CD4-positive, alpha-beta memory T cell (primary cell): ENCODE results near the gene DOP1B. TPM values are rescaled to one million over a fixed set of nuclear protein-coding genes. Genes with fewer than 3 reads are reported as not detected.

Source experiments
- CTCF ChIA-PET: fragments of 350-600 bp; sonication (Branson Sonifier 250); formaldehyde crosslinking; loops from one replicate; lab custom pipeline; 2021; ENCODE audit warnings: inconsistent platforms; ENCODE audit not compliant: partially characterized antibody; lab: Charles Lee
- POLR2A ChIA-PET: fragments of 350-600 bp; sonication (Branson Sonifier 250); formaldehyde crosslinking; loops from one replicate; lab custom pipeline; 2021; ENCODE audit not compliant: partially characterized antibody; lab: Charles Lee
- DNase-seq, 5 donors: peaks; one replicate each; pipeline versions ENCODE4 v3.0.0 to v3.0.0-alpha.2; 2020 to 2022; ENCODE audit warnings: mixed read lengths in 1 of 5
- H3K27ac ChIP-seq: one replicate; pipeline ENCODE4 v1.7.0; 2013; ENCODE audit warnings: low read depth, low read length
- H3K27me3 ChIP-seq: 2 replicates; pipeline ENCODE4 v1.7.0; 2013; ENCODE audit warnings: mild to moderate bottlenecking, low read length, moderate library complexity; ENCODE audit not compliant: insufficient read depth
- H3K36me3 ChIP-seq: 2 replicates; pipeline ENCODE4 v1.7.0; 2013; ENCODE audit warnings: mild to moderate bottlenecking, low read length, moderate library complexity; ENCODE audit not compliant: insufficient read depth
- H3K4me1 ChIP-seq: 2 replicates; pipeline ENCODE4 v1.7.0; 2013; ENCODE audit warnings: mild to moderate bottlenecking, low read length, moderate library complexity; ENCODE audit not compliant: insufficient read depth
- H3K4me3 ChIP-seq, 2 donors: one replicate each; pipeline ENCODE4 v1.7.0; 2013; ENCODE audit warnings: low read length in 2 of 2, mild to moderate bottlenecking in 1 of 2
- H3K9me3 ChIP-seq, 2 donors: one replicate each; pipeline ENCODE4 v1.7.0; 2013; ENCODE audit warnings: low read length in 2 of 2, control low read depth in 1 of 2; ENCODE audit not compliant: control insufficient read depth in 1 of 2
- H3K27ac Mint-ChIP-seq, 7 donors: one replicate each; pipeline ENCODE4 v1.8.0; 2020 to 2021; ENCODE audit warnings: mixed read lengths in 7 of 7, mild to moderate bottlenecking in 6 of 7, inconsistent platforms in 3 of 7, moderate library complexity in 3 of 7
- H3K27me3 Mint-ChIP-seq, 2 donors: one replicate each; pipeline ENCODE4 v1.8.0; 2020 to 2021; ENCODE audit warnings: mixed read lengths in 2 of 2
- H3K36me3 Mint-ChIP-seq, 2 donors: one replicate each; pipeline ENCODE4 v1.8.0; 2020 to 2021; ENCODE audit warnings: mixed read lengths in 2 of 2, inconsistent platforms in 1 of 2, mild to moderate bottlenecking in 1 of 2
- H3K4me1 Mint-ChIP-seq, 4 donors: one replicate each; pipeline ENCODE4 v1.8.0; 2020 to 2021; ENCODE audit warnings: mixed read lengths in 4 of 4, mild to moderate bottlenecking in 1 of 4
- H3K4me3 Mint-ChIP-seq, 8 donors: one replicate each; pipeline ENCODE4 v1.8.0; 2020 to 2021; ENCODE audit warnings: mixed read lengths in 8 of 8, mild to moderate bottlenecking in 7 of 8, moderate library complexity in 6 of 8, inconsistent platforms in 3 of 8
- H3K9me3 Mint-ChIP-seq, 8 donors: one replicate each; pipeline ENCODE4 v1.8.0; 2020 to 2021; ENCODE audit warnings: mixed read lengths in 8 of 8, mild to moderate bottlenecking in 5 of 8, inconsistent platforms in 3 of 8, moderate library complexity in 1 of 8
- intact Hi-C: fragments of 100-400 bp; cut with micrococcal nuclease; formaldehyde crosslinking; loops from one replicate; pipeline ENCODE4 v1.15.1; 2023
- polyA plus RNA-seq, 2 donors: library from polyadenylated mRNA; unstranded; fragments of 300-500 nt; fragmentation: Illumina TruSeq; gene quantifications; one replicate each; pipeline ENCODE4 v1.2.3, GENCODE V29; 2021
- total RNA-seq, 2 experiments: library from RNA; stranded (reverse); gene quantifications; one replicate each; pipeline ENCODE4 v1.2.3, GENCODE V29; 2021

The DOP1B gene, protein sequence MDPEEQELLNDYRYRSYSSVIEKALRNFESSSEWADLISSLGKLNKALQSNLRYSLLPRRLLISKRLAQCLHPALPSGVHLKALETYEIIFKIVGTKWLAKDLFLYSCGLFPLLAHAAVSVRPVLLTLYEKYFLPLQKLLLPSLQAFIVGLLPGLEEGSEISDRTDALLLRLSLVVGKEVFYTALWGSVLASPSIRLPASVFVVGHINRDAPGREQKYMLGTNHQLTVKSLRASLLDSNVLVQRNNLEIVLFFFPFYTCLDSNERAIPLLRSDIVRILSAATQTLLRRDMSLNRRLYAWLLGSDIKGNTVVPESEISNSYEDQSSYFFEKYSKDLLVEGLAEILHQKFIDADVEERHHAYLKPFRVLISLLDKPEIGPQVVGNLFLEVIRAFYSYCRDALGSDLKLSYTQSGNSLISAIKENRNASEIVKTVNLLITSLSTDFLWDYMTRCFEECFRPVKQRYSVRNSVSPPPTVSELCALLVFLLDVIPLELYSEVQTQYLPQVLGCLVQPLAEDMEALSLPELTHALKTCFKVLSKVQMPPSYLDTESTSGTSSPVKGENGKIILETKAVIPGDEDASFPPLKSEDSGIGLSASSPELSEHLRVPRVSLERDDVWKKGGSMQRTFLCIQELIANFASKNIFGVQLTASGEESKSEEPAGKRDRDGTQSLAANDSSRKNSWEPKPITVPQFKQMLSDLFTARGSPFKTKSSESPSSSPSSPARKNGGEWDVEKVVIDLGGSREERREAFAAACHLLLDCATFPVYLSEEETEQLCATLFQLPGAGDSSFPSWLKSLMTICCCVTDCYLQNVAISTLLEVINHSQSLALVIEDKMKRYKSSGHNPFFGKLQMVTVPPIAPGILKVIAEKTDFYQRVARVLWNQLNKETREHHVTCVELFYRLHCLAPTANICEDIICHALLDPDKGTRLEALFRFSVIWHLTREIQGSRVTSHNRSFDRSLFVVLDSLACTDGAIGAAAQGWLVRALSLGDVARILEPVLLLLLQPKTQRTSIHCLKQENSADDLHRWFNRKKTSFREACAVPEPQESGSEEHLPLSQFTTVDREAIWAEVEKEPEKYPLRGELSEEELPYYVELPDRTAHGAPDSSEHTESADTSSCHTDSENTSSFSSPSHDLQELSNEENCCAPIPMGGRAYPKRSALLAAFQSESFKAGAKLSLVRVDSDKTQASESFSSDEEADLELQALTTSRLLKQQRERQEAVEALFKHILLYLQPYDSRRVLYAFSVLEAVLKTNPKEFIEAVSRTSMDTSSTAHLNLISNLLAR (N-terminal part only)
- total RNA-seq (10 to 100 TPM; 24.0 to 27.3 TPM), polyA plus RNA-seq (10 to 100 TPM in 1 of 2 donors, 1 to 10 TPM in 1; 3.2 to 13.7 TPM)

DNA sequence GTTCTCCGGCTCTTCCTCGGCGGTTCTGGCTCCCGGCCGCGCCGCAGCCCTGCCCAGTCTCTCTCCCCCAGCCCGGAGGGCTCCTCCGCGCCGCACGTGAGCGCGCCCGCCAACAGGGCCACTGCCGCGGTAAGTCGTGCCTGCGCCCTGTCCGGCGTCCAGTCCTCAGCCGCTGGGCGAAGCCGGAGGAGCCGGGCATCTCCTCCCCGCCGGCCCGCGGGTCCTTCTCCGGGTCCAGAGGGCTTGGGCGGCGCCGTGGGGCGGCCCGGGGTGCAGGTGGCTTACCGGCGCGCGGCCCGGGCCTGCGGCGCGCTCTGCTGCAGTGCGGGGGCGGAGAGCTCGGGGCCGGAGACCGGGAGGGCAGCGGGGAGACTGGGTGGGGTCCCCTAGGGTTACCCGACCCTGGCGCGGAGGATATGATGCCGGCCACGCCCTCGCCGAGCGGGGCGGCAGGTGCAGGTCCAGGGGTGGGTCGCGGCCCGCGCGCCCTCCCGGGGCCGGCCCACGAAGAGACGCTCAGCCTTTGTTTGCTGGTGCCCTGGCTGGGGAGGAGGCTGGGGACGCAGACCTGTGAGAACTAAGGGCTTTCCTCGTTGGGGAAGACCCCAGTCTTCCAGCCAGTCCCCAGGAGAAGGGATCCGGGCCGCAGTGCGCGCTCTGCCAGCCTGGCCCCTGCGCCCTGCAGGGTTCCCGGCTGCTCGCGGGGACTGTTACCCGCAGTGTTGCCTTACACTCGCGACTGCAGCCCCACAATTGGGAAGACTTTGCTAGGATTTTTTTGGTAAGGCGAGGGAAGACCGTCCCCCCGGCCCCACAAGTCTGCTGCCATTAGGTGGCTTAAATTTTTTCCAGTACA lies at the start of gene DOP1B:
DOP1B (plus strand) TSS at position 10 of the 856 bp plus-strand sequence. CDS start 7,910 bp downstream, outside the sequence.
- Histone ChIP-seq H3K4me1 (peaks cover 26% of the 10 kb centered on the region), H3K36me3 (no peaks in the 10 kb centered on the region), H3K9me3 (no peaks in the 10 kb centered on the region), H3K27ac (peak within 1 kb of the TSS; percentile 64), H3K27me3 (no peaks in the 10 kb centered on the region), H3K4me3 (peak within 1 kb of the TSS; percentile 63 to 70)
- Mint-ChIP-seq H3K9me3 (no peaks in the 10 kb centered on the region), H3K27me3 (no peaks in the 10 kb centered on the region), H3K36me3 (peaks cover 4 to 11% of the 10 kb centered on the region in 2 donors), H3K4me1 (peaks cover 25 to 53% (median 32%) of the 10 kb centered on the region in 4 donors), H3K27ac (peak within 1 kb of the TSS; percentile 65 to 87 (median 79)), H3K4me3 (peak within 1 kb of the TSS; percentile 85 to 92 (median 86))
- DNase-seq: peak in 1 of 5 donors; percentile 60
- intact Hi-C loops: loop anchor here (1.0 to 10.0 kb wide), 10 partner anchors 16 to 1208 kb away; partner anchors contain the start of genes CBR3, CHAF1B, DYRK1A and MORC3
- ChIA-PET POLR2A (interaction anchor here (0.5 to 2.8 kb wide), 5 partner anchors 16 to 164 kb away, joined by 3 to 28 read pairs (median 9); partner anchors contain the start of genes MORC3 and SETD4), CTCF (no interaction called here)

- intact Hi-C loops: loop anchor here (5.0 kb wide), 1 partner anchor 268 kb away; no protein-coding TSS in a partner anchor
- Histone ChIP-seq H3K4me1 (peaks cover 25% of the 10 kb centered on the region), H3K36me3 (no peaks in the 10 kb centered on the region), H3K27ac (no peak overlapping the region), H3K9me3 (no peaks in the 10 kb centered on the region), H3K27me3 (peaks cover 8% of the 10 kb centered on the region), H3K4me3 (no peak overlapping the region)
- H3K9me3 Mint-ChIP-seq: no peaks in the 10 kb centered on the region
- CTCF ChIA-PET: no interaction called here
- no peaks in the 10 kb centered on the region for H3K36me3 Mint-ChIP-seq
- DNase-seq: no peak
- POLR2A ChIA-PET: no interaction called here
- H3K27me3 Mint-ChIP-seq: peaks cover 12 to 27% of the 10 kb centered on the region in 2 donors
- H3K4me3 Mint-ChIP-seq: no peak overlapping the region
- H3K4me1 Mint-ChIP-seq: peaks cover 16 to 23% (median 18%) of the 10 kb centered on the region in 4 donors
- H3K27ac Mint-ChIP-seq: peak overlapping the region in 1 of 7 donors; percentile 44
These were observed 46.8 kb upstream of the DOP1B start for GRCh38 chr21:36109868-36110267.

DNA sequence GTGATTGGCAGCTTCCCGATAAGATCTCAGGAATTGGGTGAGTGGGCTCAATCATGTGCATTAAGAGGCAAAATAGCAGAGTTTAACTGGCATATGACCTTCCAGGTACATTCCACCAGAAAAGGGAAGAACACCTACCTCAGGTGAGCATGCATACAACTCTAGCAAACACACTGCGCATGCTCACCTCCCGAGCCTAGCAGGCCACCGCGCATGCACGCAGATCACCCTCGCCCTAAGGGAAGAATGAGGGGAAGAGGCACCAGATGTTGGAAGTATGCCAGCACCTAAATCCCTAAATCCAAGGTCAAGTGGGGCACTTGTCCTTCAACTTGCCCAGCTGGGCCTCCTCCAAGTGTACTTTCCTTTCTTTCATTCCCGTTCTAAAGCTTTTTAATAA lies 45.4 kb upstream of the DOP1B start:
- Histone ChIP-seq H3K4me3 (no peak overlapping the region), H3K36me3 (no peaks in the 10 kb centered on the region), H3K27ac (no peak overlapping the region), H3K27me3 (peaks cover 6% of the 10 kb centered on the region), H3K4me1 (peaks cover 29% of the 10 kb centered on the region), H3K9me3 (no peaks in the 10 kb centered on the region)
- Mint-ChIP-seq H3K9me3 (no peaks in the 10 kb centered on the region), H3K4me1 (peaks cover 17 to 33% (median 21%) of the 10 kb centered on the region in 4 donors), H3K27me3 (peaks cover 5 to 15% of the 10 kb centered on the region in 2 donors), H3K4me3 (no peak overlapping the region), H3K27ac (no peak overlapping the region), H3K36me3 (no peaks in the 10 kb centered on the region)
- CTCF ChIA-PET: interaction anchor here (1.4 to 5.0 kb wide), 5 partner anchors 9 to 83 kb away, joined by 4 to 35 read pairs (median 21); no protein-coding TSS in a partner anchor
- intact Hi-C loops: loop anchor here (5.0 kb wide), 1 partner anchor 269 kb away; no protein-coding TSS in a partner anchor
- POLR2A ChIA-PET: no interaction called here
- DNase-seq: no peak

GRCh38 chr21:36113647-36114428 lies 42.8 kb upstream of the DOP1B start:
- Mint-ChIP-seq H3K36me3 (no peaks in the 10 kb centered on the region), H3K9me3 (no peaks in the 10 kb centered on the region), H3K4me1 (peaks cover 17 to 33% (median 21%) of the 10 kb centered on the region in 4 donors), H3K27me3 (peaks cover 2% of the 10 kb centered on the region in 2 donors), H3K27ac (peak overlapping the region; percentile 45 to 97 (median 90)), H3K4me3 (peak overlapping the region; percentile 81 to 98 (median 92))
- Histone ChIP-seq H3K27me3 (no peaks in the 10 kb centered on the region), H3K9me3 (no peaks in the 10 kb centered on the region), H3K4me1 (peaks cover 29% of the 10 kb centered on the region), H3K27ac (peak overlapping the region; percentile 49), H3K36me3 (no peaks in the 10 kb centered on the region), H3K4me3 (peak overlapping the region; percentile 63 to 80)
- ChIA-PET POLR2A (interaction anchor here (0.6 to 3.4 kb wide), 15 partner anchors 10 to 207 kb away, joined by 3 to 29 read pairs (median 6); partner anchors contain the start of genes CBR1, CBR3, MORC3 and SETD4), CTCF (interaction anchor here (0.6 to 5.0 kb wide), 29 partner anchors 8 to 1425 kb away, joined by 3 to 35 read pairs (median 4); partner anchors contain the start of genes CBR1 and SETD4)
- intact Hi-C loops: loop anchor here (2.0 to 5.0 kb wide), 3 partner anchors 272 to 1369 kb away; no protein-coding TSS in a partner anchor
- DNase-seq: peak in 4 of 5 donors; percentile 56 to 85 (median 68)

DNA sequence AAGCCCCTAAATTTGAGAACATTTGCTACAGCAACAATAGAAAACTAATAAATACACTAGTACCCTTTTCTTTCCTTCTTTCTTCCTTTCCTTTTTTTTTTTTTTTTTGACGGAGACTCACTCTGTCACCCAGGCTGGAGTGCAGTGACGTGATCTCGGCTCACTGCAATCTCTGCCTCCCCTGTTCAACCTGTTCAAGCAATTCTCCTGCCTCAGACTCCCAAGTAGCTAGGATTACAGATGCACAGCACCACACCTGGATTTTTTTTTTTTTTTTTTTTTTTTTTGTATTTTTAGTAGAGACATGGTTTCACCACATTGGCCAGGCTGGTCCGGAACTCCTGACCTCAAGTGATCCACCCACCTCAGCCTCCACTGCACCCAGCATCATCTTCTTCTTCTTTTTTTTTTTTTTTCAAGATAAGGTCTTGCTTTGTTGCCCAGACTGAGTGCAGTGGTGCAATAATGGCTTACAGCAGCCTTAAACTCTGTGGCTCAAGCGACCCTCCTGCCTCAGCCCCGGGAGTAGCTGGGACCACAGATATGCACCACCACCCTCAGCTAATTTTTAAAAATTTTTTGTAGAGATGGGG lies 41.4 kb upstream of the DOP1B start:
- Mint-ChIP-seq H3K27ac (peak overlapping the region in 2 of 7 donors; percentile 92 to 97), H3K4me1 (peaks cover 17 to 33% (median 21%) of the 10 kb centered on the region in 4 donors), H3K36me3 (no peaks in the 10 kb centered on the region), H3K4me3 (peak overlapping the region in 2 of 8 donors; percentile 17 to 36), H3K9me3 (no peaks in the 10 kb centered on the region), H3K27me3 (peaks cover 0 to 2% of the 10 kb centered on the region in 2 donors)
- CTCF ChIA-PET: interaction anchor here (1.6 to 5.0 kb wide), 4 partner anchors 8 to 87 kb away, joined by 3 to 35 read pairs (median 14); no protein-coding TSS in a partner anchor
- Histone ChIP-seq H3K9me3 (no peaks in the 10 kb centered on the region), H3K27me3 (no peaks in the 10 kb centered on the region), H3K4me3 (no peak overlapping the region), H3K4me1 (peaks cover 29% of the 10 kb centered on the region), H3K27ac (no peak overlapping the region), H3K36me3 (no peaks in the 10 kb centered on the region)
- intact Hi-C loops: no loop called here
- POLR2A ChIA-PET: interaction anchor here (3.3 kb wide), 1 partner anchor 45 kb away, joined by 23 read pairs; the partner anchor contains the start of gene CBR1
- DNase-seq: no peak
